ENCODE measurements around the gene FCHO2.

DNA sequence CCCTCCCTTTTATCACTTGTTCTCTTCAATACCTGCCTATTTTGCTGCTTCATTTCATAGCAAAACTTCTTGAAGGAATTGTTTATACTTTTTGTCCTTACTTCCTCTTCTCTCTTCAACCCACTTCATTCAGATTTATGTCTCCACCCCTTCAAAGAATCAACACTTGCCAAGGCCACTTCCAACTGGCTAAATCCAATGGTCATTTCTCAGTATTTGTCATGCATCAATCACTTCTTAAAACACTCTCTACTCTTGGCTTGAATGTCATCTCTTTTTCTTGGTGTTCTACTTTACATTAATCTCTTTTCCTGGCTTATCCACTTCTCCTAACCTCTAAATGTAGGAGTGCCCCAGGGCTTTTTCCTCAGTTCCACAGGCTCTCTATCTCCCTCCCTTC, 8.3 kb upstream of the FCHO2 start:
- TF ChIP-seq PAX5 (IDR thresholded peaks at IDR 0.05; ENCODE audit: borderline replicate concordance, low read depth, low read length) (no peak), POLR2A (IDR thresholded peaks at IDR 0.05; ENCODE audit: low read depth, low read length) (no peak), ETV6 (conservative IDR thresholded peaks at IDR 0.05 in 1 of 2, IDR thresholded peaks at IDR 0.05 in 1 of 2; ENCODE audit: borderline replicate concordance in 1 of 2, low read depth in 1 of 2) (no peak), SUPT20H (IDR thresholded peaks at IDR 0.05; ENCODE audit: borderline replicate concordance, control insufficient read depth, low read depth, low read length) (no peak), ZNF384 (IDR thresholded peaks at IDR 0.05; ENCODE audit: borderline replicate concordance, low read depth, low read length) (no peak), TAF1 (IDR thresholded peaks at IDR 0.05; ENCODE audit: borderline replicate concordance, low read depth, low read length) (no peak), YY1 (IDR thresholded peaks at IDR 0.05; ENCODE audit: low read depth, low read length) (no peak)
- TF ChIP-seq, protein P1, sequence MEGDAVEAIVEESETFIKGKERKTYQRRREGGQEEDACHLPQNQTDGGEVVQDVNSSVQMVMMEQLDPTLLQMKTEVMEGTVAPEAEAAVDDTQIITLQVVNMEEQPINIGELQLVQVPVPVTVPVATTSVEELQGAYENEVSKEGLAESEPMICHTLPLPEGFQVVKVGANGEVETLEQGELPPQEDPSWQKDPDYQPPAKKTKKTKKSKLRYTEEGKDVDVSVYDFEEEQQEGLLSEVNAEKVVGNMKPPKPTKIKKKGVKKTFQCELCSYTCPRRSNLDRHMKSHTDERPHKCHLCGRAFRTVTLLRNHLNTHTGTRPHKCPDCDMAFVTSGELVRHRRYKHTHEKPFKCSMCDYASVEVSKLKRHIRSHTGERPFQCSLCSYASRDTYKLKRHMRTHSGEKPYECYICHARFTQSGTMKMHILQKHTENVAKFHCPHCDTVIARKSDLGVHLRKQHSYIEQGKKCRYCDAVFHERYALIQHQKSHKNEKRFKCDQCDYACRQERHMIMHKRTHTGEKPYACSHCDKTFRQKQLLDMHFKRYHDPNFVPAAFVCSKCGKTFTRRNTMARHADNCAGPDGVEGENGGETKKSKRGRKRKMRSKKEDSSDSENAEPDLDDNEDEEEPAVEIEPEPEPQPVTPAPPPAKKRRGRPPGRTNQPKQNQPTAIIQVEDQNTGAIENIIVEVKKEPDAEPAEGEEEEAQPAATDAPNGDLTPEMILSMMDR (IDR thresholded peaks at IDR 0.05 in 2 of 3, conservative IDR thresholded peaks at IDR 0.05 in 1 of 3; ENCODE audit: control insufficient read depth in 2 of 3, extremely low read depth in 1 of 3, insufficient read depth in 1 of 3, low read depth in 3 of 3, low read length in 3 of 3) = no peak
- TF ChIP-seq, protein P2, sequence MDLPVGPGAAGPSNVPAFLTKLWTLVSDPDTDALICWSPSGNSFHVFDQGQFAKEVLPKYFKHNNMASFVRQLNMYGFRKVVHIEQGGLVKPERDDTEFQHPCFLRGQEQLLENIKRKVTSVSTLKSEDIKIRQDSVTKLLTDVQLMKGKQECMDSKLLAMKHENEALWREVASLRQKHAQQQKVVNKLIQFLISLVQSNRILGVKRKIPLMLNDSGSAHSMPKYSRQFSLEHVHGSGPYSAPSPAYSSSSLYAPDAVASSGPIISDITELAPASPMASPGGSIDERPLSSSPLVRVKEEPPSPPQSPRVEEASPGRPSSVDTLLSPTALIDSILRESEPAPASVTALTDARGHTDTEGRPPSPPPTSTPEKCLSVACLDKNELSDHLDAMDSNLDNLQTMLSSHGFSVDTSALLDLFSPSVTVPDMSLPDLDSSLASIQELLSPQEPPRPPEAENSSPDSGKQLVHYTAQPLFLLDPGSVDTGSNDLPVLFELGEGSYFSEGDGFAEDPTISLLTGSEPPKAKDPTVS (IDR thresholded peaks at IDR 0.05; ENCODE audit: low read depth, low read length) = no peak
- TF ChIP-seq, protein P3, sequence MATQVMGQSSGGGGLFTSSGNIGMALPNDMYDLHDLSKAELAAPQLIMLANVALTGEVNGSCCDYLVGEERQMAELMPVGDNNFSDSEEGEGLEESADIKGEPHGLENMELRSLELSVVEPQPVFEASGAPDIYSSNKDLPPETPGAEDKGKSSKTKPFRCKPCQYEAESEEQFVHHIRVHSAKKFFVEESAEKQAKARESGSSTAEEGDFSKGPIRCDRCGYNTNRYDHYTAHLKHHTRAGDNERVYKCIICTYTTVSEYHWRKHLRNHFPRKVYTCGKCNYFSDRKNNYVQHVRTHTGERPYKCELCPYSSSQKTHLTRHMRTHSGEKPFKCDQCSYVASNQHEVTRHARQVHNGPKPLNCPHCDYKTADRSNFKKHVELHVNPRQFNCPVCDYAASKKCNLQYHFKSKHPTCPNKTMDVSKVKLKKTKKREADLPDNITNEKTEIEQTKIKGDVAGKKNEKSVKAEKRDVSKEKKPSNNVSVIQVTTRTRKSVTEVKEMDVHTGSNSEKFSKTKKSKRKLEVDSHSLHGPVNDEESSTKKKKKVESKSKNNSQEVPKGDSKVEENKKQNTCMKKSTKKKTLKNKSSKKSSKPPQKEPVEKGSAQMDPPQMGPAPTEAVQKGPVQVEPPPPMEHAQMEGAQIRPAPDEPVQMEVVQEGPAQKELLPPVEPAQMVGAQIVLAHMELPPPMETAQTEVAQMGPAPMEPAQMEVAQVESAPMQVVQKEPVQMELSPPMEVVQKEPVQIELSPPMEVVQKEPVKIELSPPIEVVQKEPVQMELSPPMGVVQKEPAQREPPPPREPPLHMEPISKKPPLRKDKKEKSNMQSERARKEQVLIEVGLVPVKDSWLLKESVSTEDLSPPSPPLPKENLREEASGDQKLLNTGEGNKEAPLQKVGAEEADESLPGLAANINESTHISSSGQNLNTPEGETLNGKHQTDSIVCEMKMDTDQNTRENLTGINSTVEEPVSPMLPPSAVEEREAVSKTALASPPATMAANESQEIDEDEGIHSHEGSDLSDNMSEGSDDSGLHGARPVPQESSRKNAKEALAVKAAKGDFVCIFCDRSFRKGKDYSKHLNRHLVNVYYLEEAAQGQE (IDR thresholded peaks at IDR 0.05; ENCODE audit: low read depth, low read length) = no peak

Measured in GM12878 (cell line).